Measurements from ENCODE around the gene DIS3L.
"Not testable (repeated sequence)": the region's sequence is repeated elsewhere in the genome, so short reads cannot be mapped to it uniquely, and the experiment has no call there.

The DIS3L gene

DNA sequence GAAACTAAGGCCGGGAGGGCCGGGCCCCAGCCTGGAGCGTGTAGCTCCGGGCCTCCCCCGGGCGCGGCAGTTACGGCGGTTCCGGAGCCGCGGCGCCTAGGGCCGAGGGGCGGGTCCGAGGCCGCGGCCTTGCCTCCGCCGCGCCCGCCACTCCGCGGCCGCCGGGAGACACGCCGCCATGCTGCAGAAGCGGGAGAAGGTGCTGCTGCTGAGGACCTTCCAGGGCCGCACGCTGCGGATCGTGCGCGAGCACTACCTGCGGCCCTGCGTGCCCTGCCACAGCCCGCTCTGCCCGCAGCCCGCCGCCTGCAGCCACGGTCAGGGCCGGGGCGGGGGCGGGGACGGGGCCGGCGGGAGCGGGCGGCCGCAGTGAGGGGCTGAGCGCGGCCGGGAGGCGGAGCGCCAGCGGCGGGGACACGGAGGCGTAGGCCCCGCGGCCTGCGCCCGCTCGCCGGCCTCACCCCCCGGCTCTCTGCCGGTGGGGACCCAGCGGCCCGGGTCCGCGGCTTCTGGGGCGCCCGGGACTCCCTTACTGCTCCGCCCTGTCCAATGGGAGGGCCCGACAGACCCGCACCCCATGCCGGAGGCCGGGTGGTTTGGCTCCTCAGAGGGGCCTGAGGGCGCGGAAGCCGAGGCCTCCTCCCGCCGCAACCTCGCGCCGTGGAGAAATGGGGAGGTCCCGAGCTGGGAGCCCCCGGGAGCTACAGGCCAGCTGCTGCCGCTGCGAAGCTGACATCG lies at the start of gene DIS3L:
Gene DIS3L (plus strand): TSS at position 150 of the 738 bp plus-strand sequence. CDS start 29 bp downstream, at position 179.
- peak; percentile 31 to 56 (median 36) for DNase-seq

DNA sequence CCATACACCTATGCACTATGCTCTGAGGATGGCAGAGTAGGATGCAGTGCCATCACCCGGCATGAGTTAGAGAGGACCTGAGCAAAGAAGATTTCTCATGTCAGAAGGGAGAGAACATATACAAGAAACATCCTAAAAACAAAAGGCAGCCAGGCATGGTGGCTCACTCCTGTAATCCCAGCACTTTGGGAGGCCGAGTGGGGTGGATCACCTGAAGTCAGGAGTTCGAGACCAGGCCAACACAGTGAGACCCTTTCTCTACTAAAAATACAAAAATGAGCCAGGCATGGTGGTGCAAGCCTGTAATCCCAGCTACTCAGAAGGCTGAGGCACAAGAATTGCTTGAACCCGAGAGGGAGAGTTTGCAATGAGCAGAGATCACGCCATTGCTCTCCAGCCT lies 47.5 kb upstream of the DIS3L start:
- not testable (repeated sequence) for DNase-seq

GRCh38 chr15:66246937-66247336 lies 46.4 kb upstream of the DIS3L start:
- DNase-seq: no peak

DNA sequence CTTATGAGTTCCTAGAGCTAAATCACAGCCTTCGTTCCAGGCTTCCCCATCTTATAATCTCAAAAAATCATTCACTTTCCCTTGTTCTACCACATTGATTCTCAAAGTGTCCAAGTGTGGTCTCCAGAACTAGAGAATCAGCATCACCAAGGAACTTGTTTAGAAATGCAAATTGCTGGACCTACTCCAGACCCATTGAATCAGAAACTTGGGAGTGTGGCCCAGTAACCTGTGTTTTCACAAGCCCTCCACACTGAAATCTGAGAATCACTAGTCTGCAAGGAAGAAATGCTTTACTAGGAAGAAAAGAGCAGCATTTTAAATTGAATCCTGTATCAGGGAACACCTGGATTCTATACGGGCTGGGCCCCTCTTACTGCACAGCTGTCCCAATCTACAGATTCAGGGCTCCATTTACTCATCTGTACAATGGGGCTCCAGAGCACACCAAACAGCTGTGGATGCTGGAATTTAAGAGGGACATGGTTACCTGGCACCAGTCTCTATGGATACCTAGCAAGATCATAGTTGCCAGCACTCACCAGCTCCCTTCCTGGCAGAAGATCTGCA lies 43.7 kb upstream of the DIS3L start:
- DNase-seq: no peak

GRCh38 chr15:66251065-66251789 lies 42.1 kb upstream of the DIS3L start:
- DNase-seq: no peak

GRCh38 chr15:66251790-66252684 lies 41.3 kb upstream of the DIS3L start:
- DNase-seq: peak in 2 of 4 experiments; percentile 5 to 39

- DNase-seq: peak in 1 of 4 experiments; percentile 10
These were observed 40.5 kb upstream of the DIS3L start for GRCh38 chr15:66252685-66253417.

- DNase-seq: no peak
These were observed 39.8 kb upstream of the DIS3L start, which contains the start of gene MEGF11 for GRCh38 chr15:66253418-66254088. TSS of gene MEGF11 (minus strand) at chr15:66253750. CDS start at chr15:66128403, 125,347 bp downstream.

DNA sequence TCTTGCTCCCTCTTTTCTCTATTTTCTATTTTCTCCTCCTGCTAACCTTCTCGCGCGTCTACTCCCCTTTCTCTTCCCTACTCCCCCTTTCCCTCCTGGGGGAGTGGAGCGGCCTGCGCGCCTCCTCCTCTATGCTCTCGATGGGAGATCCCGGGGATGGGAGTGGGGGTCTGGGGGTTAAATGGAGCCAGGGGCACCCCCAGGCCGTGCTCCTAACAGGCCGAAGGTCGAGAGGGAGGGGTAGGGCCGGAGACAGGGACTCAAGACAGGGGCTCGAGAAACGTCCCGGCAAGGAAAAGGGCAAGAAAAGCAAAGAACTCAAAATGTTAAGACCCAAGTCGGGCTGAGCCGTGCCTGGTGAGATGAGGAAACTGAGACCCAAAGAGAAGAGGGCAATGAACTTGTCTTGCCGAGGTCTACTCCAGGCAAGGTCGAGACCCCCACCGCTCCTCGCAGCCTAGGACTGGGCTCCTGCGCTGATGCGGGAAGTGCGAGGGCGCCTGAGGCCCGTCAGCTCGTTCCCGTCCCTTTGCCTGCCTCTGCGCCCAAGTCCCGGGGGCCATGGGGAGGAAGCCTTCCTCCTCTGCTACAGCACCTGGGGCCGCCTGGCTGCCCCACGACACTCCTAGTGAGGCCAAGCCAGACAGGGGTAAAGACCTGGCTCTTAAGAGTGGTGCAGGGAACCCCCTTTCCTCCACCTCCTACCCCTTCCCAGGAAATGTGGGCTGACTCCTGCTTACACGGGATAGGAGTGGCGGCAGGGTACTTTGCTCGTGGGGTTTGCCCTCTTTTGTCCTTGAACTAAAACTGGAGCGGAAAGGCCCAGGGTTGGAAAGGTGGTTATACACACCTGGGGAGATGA lies 39.0 kb upstream of the DIS3L start:
- peak in 1 of 4 experiments; percentile 6 for DNase-seq

- DNase-seq: no peak
These were observed 38.3 kb upstream of the DIS3L start for GRCh38 chr15:66254951-66255676.

DNA sequence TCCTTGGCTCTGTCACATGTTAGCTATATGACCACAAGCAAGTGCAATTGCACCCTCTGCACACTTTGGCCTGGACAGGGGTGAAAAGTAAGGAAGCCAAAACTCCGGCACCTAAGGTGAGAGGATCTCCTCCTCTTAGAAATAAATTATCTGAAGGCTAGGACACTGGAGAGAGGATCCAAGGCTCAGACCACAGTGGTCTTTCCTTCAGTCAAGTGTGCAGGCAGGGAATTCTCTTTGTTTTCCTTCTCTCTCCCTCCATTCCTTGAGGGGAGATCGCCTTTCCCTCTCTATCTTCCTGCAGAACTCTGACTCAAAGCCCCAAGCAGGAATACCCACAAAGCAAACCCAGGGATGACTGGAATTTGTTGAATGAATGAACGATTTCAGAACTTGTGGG lies 36.7 kb upstream of the DIS3L start:
- no peak for DNase-seq

DNA sequence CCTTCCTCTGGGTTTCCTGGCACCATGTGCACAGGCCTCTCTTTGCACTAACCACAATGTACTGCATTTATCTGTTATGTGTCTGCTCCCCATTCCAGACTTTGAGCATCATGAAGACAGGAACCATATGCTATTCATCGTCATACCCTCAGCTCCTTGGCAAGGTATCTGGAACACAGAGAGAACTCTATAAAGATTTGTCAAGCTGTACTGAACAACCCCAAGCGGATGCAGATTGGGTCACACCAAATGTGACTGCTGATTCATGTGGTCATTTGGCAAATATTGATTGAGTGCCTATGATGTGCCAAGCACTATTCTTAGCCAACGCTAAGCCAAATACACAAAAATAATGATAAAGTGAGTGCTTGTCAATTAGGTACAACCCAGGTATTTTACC lies 32.3 kb upstream of the DIS3L start:
- no peak for DNase-seq

GRCh38 chr15:66262837-66263236 lies 30.5 kb upstream of the DIS3L start:
- DNase-seq: not testable (repeated sequence)

- DNase-seq: no peak
These were observed 28.4 kb upstream of the DIS3L start for GRCh38 chr15:66264859-66265513.

DNA sequence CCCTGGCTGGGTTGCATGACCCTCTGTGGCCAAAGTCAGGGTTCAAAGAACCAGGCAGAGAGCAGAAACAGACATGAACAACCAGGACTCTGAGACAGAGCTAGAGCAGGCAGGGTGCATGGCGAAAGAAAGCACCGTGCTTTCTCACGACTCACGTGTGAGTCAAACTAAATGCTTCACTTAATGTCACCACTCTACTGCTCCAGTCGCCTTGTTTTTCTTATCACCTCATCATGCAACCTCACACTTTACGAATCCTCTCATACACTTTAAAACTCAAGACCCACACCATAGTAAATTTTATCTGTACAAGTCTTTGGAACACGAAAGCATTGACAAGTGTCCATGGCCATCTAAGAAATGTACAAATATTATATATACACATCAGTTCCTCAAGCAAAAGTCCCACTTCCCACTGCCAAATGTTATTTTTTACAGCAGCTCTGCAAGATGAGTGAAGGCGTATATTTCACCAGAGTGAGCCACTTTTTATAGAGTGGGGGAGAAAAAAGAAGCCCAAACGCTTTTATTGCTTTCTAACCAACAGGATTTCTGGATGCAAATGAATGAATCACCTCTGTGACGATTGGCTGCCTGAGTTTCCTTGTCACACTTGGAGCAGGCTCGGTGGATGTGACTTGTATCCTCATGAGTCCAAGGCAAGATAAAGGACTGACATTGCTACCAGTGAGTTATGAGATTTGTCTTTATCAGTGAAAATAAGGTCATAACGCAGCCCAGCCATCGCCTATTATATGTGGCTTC lies 23.9 kb upstream of the DIS3L start:
- no peak for DNase-seq

- no peak for DNase-seq
These were observed 22.4 kb upstream of the DIS3L start for GRCh38 chr15:66270932-66271331.

DNA sequence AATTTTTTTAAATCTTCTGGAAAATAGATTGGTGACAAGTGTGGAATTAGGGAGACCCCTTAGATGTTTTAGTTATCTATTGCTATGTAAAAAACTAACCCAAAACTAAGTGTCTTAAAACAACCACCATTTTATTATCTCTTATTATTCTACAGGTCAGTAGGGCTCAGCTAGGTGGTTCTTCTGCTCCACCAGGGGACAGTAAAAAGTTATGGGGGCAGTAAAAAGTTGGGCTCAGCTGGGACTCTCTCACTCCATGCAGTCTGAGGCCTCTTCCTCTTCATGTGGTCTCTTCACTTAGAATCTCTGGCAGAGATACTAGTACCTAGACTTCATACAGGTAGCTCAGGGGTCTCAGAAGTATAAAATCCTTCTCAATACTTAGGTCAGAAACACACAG lies 18.0 kb upstream of the DIS3L start:
- no peak for DNase-seq

- DNase-seq: no peak
These were observed 16.8 kb upstream of the DIS3L start for GRCh38 chr15:66276546-66276945.
